GM12891 (cell line): ENCODE results near the gene GRN.

Experiments used
- PAX5 ChIP-seq: IDR thresholded peaks from 2 replicates; pipeline ENCODE4 v1.6.1; 2011; ENCODE audit warnings: low read length, moderate library complexity, mild to moderate bottlenecking; ENCODE audit not compliant: insufficient read depth, severe bottlenecking
- POLR2A ChIP-seq: IDR thresholded peaks from 2 replicates; pipeline ENCODE4 v1.6.1; 2011; ENCODE audit warnings: low read depth, low read length, control low read depth
- POLR2AphosphoS5 ChIP-seq: IDR thresholded peaks from 2 replicates; pipeline ENCODE4 v1.6.1; 2011; ENCODE audit warnings: low read depth, low read length, control low read depth
- SPI1 ChIP-seq: IDR thresholded peaks from 2 replicates; pipeline ENCODE4 v1.6.1; 2011; ENCODE audit warnings: low read depth, low read length, control low read depth
- TAF1 ChIP-seq: IDR thresholded peaks from 2 replicates; pipeline ENCODE4 v1.6.1; 2011; ENCODE audit warnings: low read depth, low read length, control low read depth

- TF ChIP-seq POLR2AphosphoS5 (no peak), POLR2A (no peak), TAF1 (no peak), PAX5 (no peak), SPI1 (no peak)
These were observed 38.3 kb downstream of the GRN start for GRCh38 chr17:44383363-44383762.
